Suprapubic skin (tissue), 4 donors: ENCODE data around the gene ULBP2.

Source experiments
- EP300 ChIP-seq: sonication (generic); formaldehyde crosslinking; IDR thresholded peaks from one replicate; pipeline ENCODE4 v1.6.1; 2017; ENCODE audit warnings: antibody characterized with exemption
- POLR2A ChIP-seq, 2 donors: fragments of 450-650 bp; IDR thresholded peaks; one replicate each; pipeline ENCODE4 v1.6.1; 2017; ENCODE audit warnings: antibody characterized with exemption in 2 of 2, mild to moderate bottlenecking in 2 of 2, moderate library complexity in 2 of 2
- POLR2AphosphoS5 ChIP-seq, 3 donors: sonication (generic); formaldehyde crosslinking; IDR thresholded peaks; one replicate each; pipeline ENCODE4 v1.6.1; 2017; ENCODE audit warnings: antibody characterized with exemption in 3 of 3

DNA sequence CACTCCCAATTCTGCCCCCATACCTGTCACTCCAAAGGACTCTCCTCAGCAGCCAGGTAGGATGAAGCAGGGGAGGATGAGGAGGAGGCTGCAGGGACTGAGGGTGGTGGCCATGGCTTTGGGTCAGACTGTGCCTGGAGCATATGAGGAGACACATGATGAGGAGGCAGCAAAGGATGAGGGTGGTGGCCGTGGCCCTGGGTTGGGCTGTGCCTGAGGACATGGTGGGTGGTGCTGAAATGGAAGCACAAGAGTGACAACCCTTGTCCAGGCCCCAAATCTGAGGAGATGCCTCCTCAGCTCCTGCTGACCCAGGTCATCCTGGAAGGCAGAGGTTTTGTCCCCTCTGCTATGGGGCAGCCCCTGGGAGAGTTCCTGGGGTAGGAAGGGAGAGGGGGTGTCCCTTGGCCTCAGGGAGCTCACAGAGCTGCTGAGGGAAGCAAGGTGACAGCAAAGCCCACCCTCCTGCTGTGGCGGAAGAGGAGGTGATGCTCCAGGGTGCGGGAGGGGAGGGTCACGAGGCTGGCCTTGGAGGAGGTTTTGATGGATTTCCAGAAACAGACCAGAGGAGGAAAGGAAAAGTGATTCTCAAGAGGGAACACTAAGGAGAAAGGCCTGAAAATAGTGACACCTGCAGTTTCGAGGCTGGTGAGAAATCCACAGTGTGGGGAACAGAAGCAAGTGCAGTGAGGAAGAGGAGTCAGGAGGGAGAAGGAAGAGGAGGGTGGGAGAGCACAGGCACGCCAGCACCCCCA is 23.5 kb upstream of the ULBP2 start:
- no peak for TF ChIP-seq POLR2AphosphoS5 (IDR thresholded peaks at IDR 0.05)
- TF ChIP-seq EP300, result no peak
- TF ChIP-seq POLR2A (IDR thresholded peaks at IDR 0.05), result no peak
